SK-N-SH (cell line): ENCODE results near the gene RGS7. TPM values are rescaled to one million over a fixed set of nuclear protein-coding genes. Genes with fewer than 3 reads are reported as not detected.

ENCODE experiments used
- CTCF ChIA-PET: fragments of 300-600, 350-600 bp; formaldehyde crosslinking; extraction: SDS; loops from one replicate; lab custom pipeline; 2021; lab: Yijun Ruan, JAX
- POLR2A ChIA-PET: fragments of 350-600 bp; sonication (Branson Sonifier 250); formaldehyde crosslinking; extraction: SDS; loops from one replicate; lab custom pipeline; 2020; ENCODE audit warnings: antibody characterized with exemption, inconsistent platforms; lab: Yijun Ruan, JAX
- DNase-seq: peaks from one replicate; pipeline ENCODE4 v3.0.0; 2012
- H2AFZ ChIP-seq: fragments of 200-600 bp; sonication (generic); 2 replicates; pipeline ENCODE4 v1.8.1; 2016; ENCODE audit warnings: antibody characterized with exemption, mild to moderate bottlenecking, low read depth
- H3F3A ChIP-seq: fragments of 200-600 bp; sonication (generic); replicated peaks from 2 replicates; pipeline ENCODE3; 2016; ENCODE audit warnings: antibody characterized with exemption, mild to moderate bottlenecking; ENCODE audit not compliant: insufficient read depth
- H3K27ac ChIP-seq, 2 experiments: fragments of 200-500 bp in 1 of 2; fragments of 200-600 bp in 1 of 2; sonication (Bioruptor generic) in 1 of 2; sonication (generic), shearing (Covaris generic) in 1 of 2; 2 replicates each; pipeline versions ENCODE4 v1.5.1 to v1.6.1; 2014 to 2016; ENCODE audit warnings: low read depth in 2 of 2, inconsistent platforms in 1 of 2, low read length in 1 of 2, mild to moderate bottlenecking in 1 of 2, mixed read lengths in 1 of 2
- H3K27me3 ChIP-seq: fragments of 200-600 bp; sonication (generic), shearing (Covaris generic); 2 replicates; pipeline ENCODE4 v1.6.1; 2016; ENCODE audit warnings: mixed run types; ENCODE audit not compliant: insufficient read depth
- H3K36me3 ChIP-seq, 2 experiments: fragments of 200-500 bp in 1 of 2; fragments of 200-600 bp in 1 of 2; sonication (Bioruptor generic) in 1 of 2; sonication (generic) in 1 of 2; replicated peaks in 1 of 2; 2 replicates each; pipeline versions ENCODE3 to v1.5.1; 2014 to 2016; ENCODE audit warnings: low read length in 1 of 2, mild to moderate bottlenecking in 1 of 2; ENCODE audit not compliant: insufficient read depth in 2 of 2, control insufficient read depth in 1 of 2
- H3K4me1 ChIP-seq, 2 experiments: fragments of 200-500 bp in 1 of 2; fragments of 200-600 bp in 1 of 2; sonication (Bioruptor generic) in 1 of 2; sonication (generic), shearing (Covaris generic) in 1 of 2; 2 replicates each; pipeline versions ENCODE4 v1.5.1 to v1.6.1; 2014 to 2016; ENCODE audit warnings: low read depth in 1 of 2, low read length in 1 of 2, mixed run types in 1 of 2; ENCODE audit not compliant: insufficient read depth in 2 of 2, control insufficient read depth in 1 of 2
- H3K4me2 ChIP-seq: fragments of 200-600 bp; sonication (generic), shearing (Covaris generic); 2 replicates; pipeline ENCODE4 v1.6.1; 2017; ENCODE audit warnings: mixed run types
- H3K4me3 ChIP-seq, 2 experiments: fragments of 200-500 bp in 1 of 2; fragments of 200-600 bp in 1 of 2; sonication (Bioruptor generic) in 1 of 2; sonication (generic), shearing (Covaris generic) in 1 of 2; 2 replicates each; pipeline versions ENCODE4 v1.5.1 to v1.8.1; 2014 to 2016; ENCODE audit warnings: low read depth in 2 of 2, inconsistent platforms in 1 of 2, low read length in 1 of 2, mild to moderate bottlenecking in 1 of 2, mixed read lengths in 1 of 2, moderate library complexity in 1 of 2
- H3K79me2 ChIP-seq: fragments of 200-600 bp; sonication (generic); 2 replicates; pipeline ENCODE4 v1.8.1; 2017; ENCODE audit warnings: mild to moderate bottlenecking; ENCODE audit not compliant: insufficient read depth
- H3K9ac ChIP-seq: fragments of 200-600 bp; sonication (generic); 2 replicates; pipeline ENCODE4 v1.6.1; 2017; ENCODE audit warnings: mixed run types
- H3K9me2 ChIP-seq: fragments of 200-600 bp; sonication (generic); 2 replicates; pipeline ENCODE4 v1.6.1; 2017; ENCODE audit warnings: mixed run types
- H3K9me3 ChIP-seq: fragments of 200-600 bp; sonication (generic); 2 replicates; pipeline ENCODE4 v1.6.1; 2017; ENCODE audit warnings: mixed run types, mild to moderate bottlenecking, moderate library complexity
- H4K20me1 ChIP-seq: fragments of 200-600 bp; sonication (generic); 2 replicates; pipeline ENCODE4 v1.6.1; 2017; ENCODE audit warnings: mild to moderate bottlenecking, mixed run types; ENCODE audit not compliant: insufficient read depth
- CHD2 ChIP-seq: fragments of 150-350 bp; IDR thresholded peaks from 2 replicates; pipeline ENCODE4 v1.6.1; 2018; ENCODE audit warnings: low read length; ENCODE audit not compliant: partially characterized antibody
- CTCF ChIP-seq: fragments of 200-600 bp; sonication (generic); IDR thresholded peaks from 2 replicates; pipeline ENCODE4 v1.6.1; 2017; ENCODE audit warnings: antibody characterized with exemption, mild to moderate bottlenecking, moderate library complexity
- EP300 ChIP-seq, 2 experiments: IDR thresholded peaks; 2 replicates each; pipeline versions ENCODE4 v1.4.0 to v1.6.1; 2012; ENCODE audit warnings: borderline replicate concordance in 1 of 2, low read depth in 1 of 2, low read length in 1 of 2
- EZH2phosphoT487 ChIP-seq: fragments of 200-600 bp; sonication (generic); IDR thresholded peaks from 2 replicates; pipeline ENCODE4 v1.6.1; 2017; ENCODE audit warnings: low read depth, mixed run types, mild to moderate bottlenecking, antibody characterized with exemption, moderate library complexity, borderline replicate concordance
- FOXM1 ChIP-seq: IDR thresholded peaks from 2 replicates; pipeline ENCODE4 v1.4.0; 2012; ENCODE audit warnings: low read depth, mild to moderate bottlenecking
- GABPA ChIP-seq: IDR thresholded peaks from 2 replicates; pipeline ENCODE4 v1.4.0; 2012; ENCODE audit warnings: low read depth, mild to moderate bottlenecking
- IRF3 ChIP-seq: fragments of 150-350 bp; IDR thresholded peaks from 2 replicates; pipeline ENCODE4 v1.6.1; 2016; ENCODE audit warnings: mild to moderate bottlenecking, low read depth, low read length
- MAX ChIP-seq: IDR thresholded peaks from 2 replicates; pipeline ENCODE4 v1.4.0; 2012; ENCODE audit warnings: low read depth
- NRF1 ChIP-seq: IDR thresholded peaks from 2 replicates; pipeline ENCODE4 v1.6.1; 2012; ENCODE audit warnings: low read depth, mild to moderate bottlenecking, low read length
- PBX3 ChIP-seq: IDR thresholded peaks from 2 replicates; pipeline ENCODE4; 2012
- POLR2AphosphoS5 ChIP-seq: IDR thresholded peaks from 2 replicates; pipeline ENCODE4 v1.6.1; 2012; ENCODE audit warnings: low read depth, low read length
- RAD21 ChIP-seq: IDR thresholded peaks from 2 replicates; pipeline ENCODE4 v1.6.1; 2012; ENCODE audit warnings: mild to moderate bottlenecking, low read length
- RCOR1 ChIP-seq: fragments of 150-350 bp; IDR thresholded peaks from 2 replicates; pipeline ENCODE4 v1.6.1; 2017; ENCODE audit warnings: antibody characterized with exemption, low read length
- REST ChIP-seq: IDR thresholded peaks from 2 replicates; pipeline ENCODE4 v1.6.1; 2012; ENCODE audit warnings: mild to moderate bottlenecking, low read depth, low read length, moderate library complexity
- RFX5 ChIP-seq: IDR thresholded peaks from 2 replicates; pipeline ENCODE4 v1.6.1; 2012; ENCODE audit warnings: mild to moderate bottlenecking, improper control_type of control experiment, low read length
- SMC3 ChIP-seq: IDR thresholded peaks from 2 replicates; pipeline ENCODE4 v1.6.1; 2012; ENCODE audit warnings: low read depth, low read length, improper control_type of control experiment
- TAF1 ChIP-seq: IDR thresholded peaks from 2 replicates; pipeline ENCODE4 v1.6.1; 2012; ENCODE audit warnings: low read depth, mild to moderate bottlenecking, low read length, moderate library complexity, borderline replicate concordance
- TCF12 ChIP-seq: IDR thresholded peaks from 2 replicates; pipeline ENCODE4 v1.4.0; 2012
- USF1 ChIP-seq: IDR thresholded peaks from 2 replicates; pipeline ENCODE4 v1.4.0; 2012; ENCODE audit warnings: low read depth, borderline replicate concordance
- ZBTB33 ChIP-seq: IDR thresholded peaks from 2 replicates; pipeline ENCODE4 v1.4.0; 2012; ENCODE audit warnings: low read depth, borderline replicate concordance
- WGBS: methylation state at CpG from one replicate; pipeline ENCODE4 v1.1.6; 2017; ENCODE audit warnings: low lambda C conversion rate; 5-methylcytosine and 5-hydroxymethylcytosine counted together
- polyA plus RNA-seq, 3 experiments: library from polyadenylated mRNA; depleted of rRNA; stranded (reverse); fragments of >200 nt; gene quantifications; 2 replicates each; pipeline ENCODE4 v1.2.3, GENCODE V29; 2012

Gene RGS7
- polyA plus RNA-seq, 1 of the 3 experiments (the other 2 are of a cell fraction) = 0.36 TPM

- no peak for TF ChIP-seq ZBTB33
- TF ChIP-seq POLR2AphosphoS5 = no peak
- TF ChIP-seq FOXM1 = no peak
- TF ChIP-seq TCF12 = no peak
These were observed 468.3 kb downstream of the RGS7 start (continued) for GRCh38 chr1:240888787-240889048.

GRCh38 chr1:240888039-240888786 lies 468.8 kb downstream of the RGS7 start:
- POLR2A ChIA-PET = no interaction called here
- H3K9me3 ChIP-seq = no peaks in the 10 kb centered on the region
- TF ChIP-seq RCOR1 (no peak), FOXM1 (no peak), CTCF (peak; percentile 82), GABPA (no peak), TCF12 (no peak), REST (no peak), NRF1 (no peak), TAF1 (no peak), IRF3 (no peak), RFX5 (no peak), CHD2 (no peak), EP300 (IDR thresholded peaks at IDR 0.05; ENCODE audit: borderline replicate concordance in 1 of 2, low read depth in 1 of 2, low read length in 1 of 2) (no peak), PBX3 (no peak), USF1 (no peak), RAD21 (peak; percentile 89), EZH2phosphoT487 (no peak), MAX (no peak), SMC3 (peak; percentile 76)

More at GRCh38 chr1:240888039-240888786, 468.8 kb downstream of the RGS7 start:
- Histone ChIP-seq H2AFZ (no peak overlapping the region), H3K4me1 (no peaks in the 10 kb centered on the region; a peak in 1 of 4 replicates), H4K20me1 (no peaks in the 10 kb centered on the region), H3K4me2 (no peak overlapping the region), H3K36me3 (no peaks in the 10 kb centered on the region), H3K9me2 (no peaks in the 10 kb centered on the region), H3K4me3 (peak overlapping the region in 1 of 2 experiments; percentile 53; a peak in 1 of 4 replicates), H3F3A (no peaks in the 10 kb centered on the region), H3K27ac (no peak overlapping the region), H3K79me2 (no peaks in the 10 kb centered on the region), H3K27me3 (no peaks in the 10 kb centered on the region), H3K9ac (no peak overlapping the region)
- CTCF ChIA-PET = interaction anchor here (0.5 to 1.9 kb wide), 57 partner anchors 8 to 959 kb away, joined by 3 to 25 read pairs (median 3); partner anchors contain the start of gene KMO
- WGBS = 50% methylated on average over 15 of the region's 15 CpGs
- DNase-seq = peak; percentile 62
